Fibroblast of lung (primary cell): ENCODE data around the gene FNIP1. TPM values are rescaled to one million over a fixed set of nuclear protein-coding genes. Genes with fewer than 3 reads are reported as not detected.
"Not testable (repeated sequence)": the region's sequence is repeated elsewhere in the genome, so short reads cannot be mapped to it uniquely, and the experiment has no call there.

Experiments
- DNase-seq, 2 donors: peaks; one replicate each; pipeline versions ENCODE4 v3.0.0 to v3.0.0-alpha.2; 2010; ENCODE audit warnings: low read depth in 2 of 2
- H2AFZ ChIP-seq: 2 replicates; pipeline ENCODE4 v1.5.1; 2012; ENCODE audit warnings: low read length, control low read depth, inconsistent platforms
- H3K27ac ChIP-seq: 2 replicates; pipeline ENCODE4 v1.5.1; 2011; ENCODE audit warnings: low read length, control low read depth; ENCODE audit not compliant: insufficient read depth
- H3K27me3 ChIP-seq: 2 replicates; pipeline ENCODE4 v1.5.1; 2011; ENCODE audit warnings: mild to moderate bottlenecking, low read length; ENCODE audit not compliant: control insufficient read depth, insufficient read depth
- H3K36me3 ChIP-seq: 2 replicates; pipeline ENCODE4 v1.5.1; 2011; ENCODE audit warnings: low read length; ENCODE audit not compliant: control insufficient read depth, insufficient read depth
- H3K4me1 ChIP-seq: 2 replicates; pipeline ENCODE4 v1.5.1; 2011; ENCODE audit warnings: low read length; ENCODE audit not compliant: control insufficient read depth, insufficient read depth; ENCODE audit errors: extremely low read depth
- H3K4me2 ChIP-seq: 2 replicates; pipeline ENCODE4 v1.5.1; 2011; ENCODE audit warnings: low read length, control low read depth; ENCODE audit not compliant: insufficient read depth; ENCODE audit errors: extremely low read depth
- H3K4me3 ChIP-seq, 4 experiments: fragments of 200-600 bp in 1 of 4; sonication (generic) in 1 of 4; replicated peaks in 1 of 4; 2 replicates each; pipeline ENCODE4 v1.5.1; 2011 to 2016; ENCODE audit warnings: low read length in 4 of 4, low read depth in 3 of 4, mild to moderate bottlenecking in 3 of 4, control low read depth in 2 of 4, inconsistent platforms in 1 of 4, mixed read lengths in 1 of 4; ENCODE audit not compliant: insufficient read depth in 1 of 4; ENCODE audit errors: control extremely low read depth in 1 of 4
- H3K79me2 ChIP-seq: 2 replicates; pipeline ENCODE4 v1.5.1; 2012; ENCODE audit warnings: mild to moderate bottlenecking, low read length, inconsistent platforms; ENCODE audit not compliant: control insufficient read depth, insufficient read depth
- H3K9ac ChIP-seq: 2 replicates; pipeline ENCODE4 v1.5.1; 2011; ENCODE audit warnings: mild to moderate bottlenecking, low read length, control low read depth; ENCODE audit not compliant: insufficient read depth
- H3K9me3 ChIP-seq: 2 replicates; pipeline ENCODE4 v1.5.1; 2012; ENCODE audit warnings: low read depth, low read length; ENCODE audit not compliant: control insufficient read depth, insufficient read depth
- H4K20me1 ChIP-seq: 2 replicates; pipeline ENCODE4 v1.5.1; 2011; ENCODE audit warnings: low read length; ENCODE audit not compliant: control insufficient read depth, insufficient read depth; ENCODE audit errors: extremely low read depth
- CTCF ChIP-seq, 2 donors: IDR thresholded peaks in 1 of 2; conservative IDR thresholded peaks in 1 of 2; 1 replicate in 1 of 2; 2 replicates in 1 of 2; pipeline ENCODE4 v1.5.1; 2011 to 2012; ENCODE audit warnings: low read length in 2 of 2, control low read depth in 1 of 2, inconsistent platforms in 1 of 2, low read depth in 1 of 2, mild to moderate bottlenecking in 1 of 2
- EZH2 ChIP-seq: IDR thresholded peaks from 2 replicates; pipeline ENCODE4 v1.5.1; 2012; ENCODE audit warnings: low read length, control low read depth, mild to moderate bottlenecking; ENCODE audit errors: missing control alignments
- polyA plus RNA-seq, 2 donors: library from polyadenylated mRNA; depleted of rRNA in 1 of 2; stranded (reverse) in 1 of 2; unstranded in 1 of 2; fragments of >200 nt; gene quantifications; 2 replicates each; pipeline ENCODE4 v1.2.1, GENCODE V29; 2011 to 2012; ENCODE audit warnings: missing spikeins in 1 of 2
- total RNA-seq: library from RNA; depleted of rRNA; stranded (reverse); fragments of >200 nt; gene quantifications from 2 replicates; pipeline ENCODE4 v1.2.1, GENCODE V29; 2014

The FNIP1 gene
- total and polyA plus RNA-seq, 2 donors (not counting 1 experiment from before 2014, with no cell fraction given), result 36.4 to 97.8 TPM

- TF ChIP-seq CTCF (conservative IDR thresholded peaks at IDR 0.05 in 1 of 2, IDR thresholded peaks at IDR 0.05 in 1 of 2; ENCODE audit: low read depth in 1 of 2, low read length in 2 of 2), result no peak
- TF ChIP-seq EZH2, result no peak
- H3K36me3 ChIP-seq, result peaks cover 5% of the 10 kb centered on the region
- H3K79me2 ChIP-seq, result peaks cover 4% of the 10 kb centered on the region
Measured at GRCh38 chr5:131719564-131719963, 77.3 kb downstream of the FNIP1 start.

GRCh38 chr5:131718487-131719014, 78.3 kb downstream of the FNIP1 start:
- Histone ChIP-seq H3K9me3 (no peaks in the 10 kb centered on the region), H3K4me1 (no peaks in the 10 kb centered on the region), H3K4me2 (no peak overlapping the region), H3K27ac (no peak overlapping the region), H2AFZ (no peak overlapping the region), H3K27me3 (no peaks in the 10 kb centered on the region), H3K36me3 (peaks cover 5% of the 10 kb centered on the region), H4K20me1 (no peaks in the 10 kb centered on the region), H3K9ac (no peak overlapping the region), H3K79me2 (peaks cover 4% of the 10 kb centered on the region), H3K4me3 (no peak overlapping the region)
- TF ChIP-seq CTCF (conservative IDR thresholded peaks at IDR 0.05 in 1 of 2, IDR thresholded peaks at IDR 0.05 in 1 of 2; ENCODE audit: low read depth in 1 of 2, low read length in 2 of 2) (no peak), EZH2 (no peak)
- DNase-seq, result no peak

More at GRCh38 chr5:131719564-131719963, 77.3 kb downstream of the FNIP1 start:
- Histone ChIP-seq H3K27me3 (no peaks in the 10 kb centered on the region), H2AFZ (no peak overlapping the region), H3K27ac (no peak overlapping the region), H3K4me1 (no peaks in the 10 kb centered on the region), H3K4me3 (no peak overlapping the region), H4K20me1 (no peaks in the 10 kb centered on the region), H3K9ac (no peak overlapping the region), H3K4me2 (no peak overlapping the region), H3K9me3 (no peaks in the 10 kb centered on the region)
- no peak for DNase-seq

DNA sequence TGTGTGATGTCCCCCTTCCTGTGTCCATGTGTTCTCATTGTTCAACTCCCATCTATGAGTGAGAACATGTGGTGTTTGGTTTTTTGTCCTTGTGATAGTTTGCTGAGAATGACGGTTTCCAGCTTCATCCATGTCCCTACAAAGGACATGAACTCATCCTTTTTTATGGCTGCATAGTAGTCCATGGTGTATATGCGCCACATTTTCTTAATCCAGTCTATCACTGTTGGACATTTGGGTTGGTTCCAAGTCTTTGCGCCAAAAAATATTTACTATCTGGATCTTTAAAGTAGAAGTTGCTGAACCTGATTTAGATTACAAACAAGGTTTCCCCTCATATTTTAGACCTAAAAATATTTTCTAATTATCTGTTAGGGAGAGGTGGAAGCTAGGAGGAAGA, 79.7 kb downstream of the FNIP1 start:
- not testable (repeated sequence) for H3K9me3 ChIP-seq, H2AFZ ChIP-seq, H4K20me1 ChIP-seq, H3K4me1 ChIP-seq, DNase-seq, H3K4me2 ChIP-seq, H3K36me3 ChIP-seq, H3K4me3 ChIP-seq, H3K27ac ChIP-seq, H3K27me3 ChIP-seq, H3K9ac ChIP-seq, H3K79me2 ChIP-seq
